BLaER1 treated with 17β-estradiol and CSF1 and Interleukin-3, amounts not matched to agents 10 nM and 100 nM (cell line): ENCODE results near the gene PKD1L1.
A peak's percentile ranks its signal among the peaks of the same experiment; 100 is the strongest.

Experiments used
- H3K27ac ChIP-seq, 11 experiments: shearing (Covaris generic); formaldehyde crosslinking; 2 replicates each; pipeline ENCODE4 v1.8.1; 2022
- H3K27me3 ChIP-seq, 11 experiments: shearing (Covaris generic); formaldehyde crosslinking; 2 replicates each; pipeline ENCODE4 v1.8.1; 2022
- H3K36me3 ChIP-seq, 11 experiments: shearing (Covaris generic); formaldehyde crosslinking; 2 replicates each; pipeline ENCODE4 v1.8.1; 2022
- H3K4me1 ChIP-seq, 10 experiments: shearing (Covaris generic); formaldehyde crosslinking; 2 replicates each; pipeline ENCODE4 v1.8.1; 2022
- H3K4me2 ChIP-seq, 11 experiments: shearing (Covaris generic); formaldehyde crosslinking; 2 replicates each; pipeline ENCODE4 v1.8.1; 2022
- H3K4me3 ChIP-seq, 10 experiments: shearing (Covaris generic); formaldehyde crosslinking; 2 replicates each; pipeline ENCODE4 v1.8.1; 2022
- H3K9ac ChIP-seq, 11 experiments: shearing (Covaris generic); formaldehyde crosslinking; 2 replicates each; pipeline ENCODE4 v1.8.1; 2022
- H3K9me3 ChIP-seq, 11 experiments: shearing (Covaris generic); formaldehyde crosslinking; replicated peaks in 1 of 11; 2 replicates each; pipeline ENCODE4 v1.8.1; 2022
- H4K20me1 ChIP-seq, 11 experiments: shearing (Covaris generic); formaldehyde crosslinking; 2 replicates each; pipeline ENCODE4 v1.8.1; 2022
- Cebpa-rat ChIP-seq, 11 experiments: shearing (Covaris generic); IDR thresholded peaks; 2 replicates each; pipeline ENCODE4 v1.8.1; 2022

Gene PKD1L1

DNA sequence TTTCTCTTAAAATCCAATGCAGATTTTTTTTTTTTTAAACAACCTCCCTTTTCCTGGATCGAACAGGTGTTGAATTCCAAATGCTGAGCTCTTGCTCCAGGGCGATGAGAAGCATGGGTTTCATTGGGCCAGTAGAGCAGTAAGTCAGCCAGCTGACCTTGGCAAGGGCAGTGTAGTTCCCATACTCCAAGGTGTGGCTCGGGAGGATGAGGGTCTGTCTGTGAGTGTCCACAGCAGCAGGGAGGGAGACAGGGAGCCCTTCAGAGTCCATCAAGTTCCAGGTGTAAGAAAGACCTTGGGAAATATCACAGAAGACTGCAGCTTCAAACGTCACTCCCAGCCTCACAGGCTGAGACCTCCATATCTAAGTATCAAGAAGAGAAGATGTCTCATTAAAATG, 50.4 kb downstream of the PKD1L1 start:
- H3K4me2 ChIP-seq, result no peak overlapping the region
- H3K4me1 ChIP-seq, result peaks cover 0 to 3% (median under 1%) of the 10 kb centered on the region in 10 experiments; a peak in 4 of 20 replicates
- H3K27me3 ChIP-seq, result no peaks in the 10 kb centered on the region
- TF ChIP-seq Cebpa-rat (IDR thresholded peaks at IDR 0.05), result no peak
- no peak overlapping the region for H3K4me3 ChIP-seq
- H3K27ac ChIP-seq, result no peak overlapping the region
- no peak overlapping the region for H3K9ac ChIP-seq
- no peaks in the 10 kb centered on the region for H4K20me1 ChIP-seq
- H3K9me3 ChIP-seq, result no peaks in the 10 kb centered on the region
- no peaks in the 10 kb centered on the region for H3K36me3 ChIP-seq

DNA sequence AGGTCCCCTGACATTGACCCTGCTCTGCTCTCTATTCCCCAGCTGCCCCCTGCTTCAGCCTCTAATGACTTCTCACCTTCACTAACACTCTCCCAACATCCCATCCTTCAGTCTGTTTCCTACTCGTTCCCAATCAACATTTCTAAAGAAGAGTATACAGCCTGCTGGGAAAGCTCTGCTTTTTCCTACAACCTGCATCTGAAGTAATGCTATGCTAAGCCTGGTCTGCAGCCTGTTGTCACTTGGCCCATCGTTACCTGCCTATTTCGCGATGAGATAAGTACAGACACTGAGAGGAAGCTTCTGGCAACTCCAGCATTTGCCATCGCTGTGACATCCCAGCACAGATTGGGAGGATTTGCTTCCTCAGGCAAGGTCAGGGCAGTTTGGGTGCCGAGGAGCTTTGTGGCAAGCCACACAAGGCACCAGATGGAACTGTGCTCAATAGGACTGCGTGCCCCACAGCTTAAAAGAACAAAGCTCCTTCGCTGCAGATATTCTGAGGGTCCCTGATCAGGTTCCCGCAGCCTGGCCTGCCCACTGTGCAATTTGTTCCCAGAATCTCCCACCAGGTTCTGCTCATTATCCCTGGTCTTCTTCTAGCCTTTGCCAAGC, 51.4 kb downstream of the PKD1L1 start:
- no peak overlapping the region for H3K9ac ChIP-seq
- no peak overlapping the region for H3K27ac ChIP-seq
- TF ChIP-seq Cebpa-rat (IDR thresholded peaks at IDR 0.05), result no peak
- H3K36me3 ChIP-seq, result no peaks in the 10 kb centered on the region
- H3K27me3 ChIP-seq, result no peaks in the 10 kb centered on the region
- no peak overlapping the region for H3K4me3 ChIP-seq
- no peaks in the 10 kb centered on the region for H3K9me3 ChIP-seq
- H3K4me2 ChIP-seq, result no peak overlapping the region
- H4K20me1 ChIP-seq, result no peaks in the 10 kb centered on the region
- H3K4me1 ChIP-seq, result peaks cover 0 to 9% (median 6%) of the 10 kb centered on the region in 10 experiments; a peak in 5 of 20 replicates

DNA sequence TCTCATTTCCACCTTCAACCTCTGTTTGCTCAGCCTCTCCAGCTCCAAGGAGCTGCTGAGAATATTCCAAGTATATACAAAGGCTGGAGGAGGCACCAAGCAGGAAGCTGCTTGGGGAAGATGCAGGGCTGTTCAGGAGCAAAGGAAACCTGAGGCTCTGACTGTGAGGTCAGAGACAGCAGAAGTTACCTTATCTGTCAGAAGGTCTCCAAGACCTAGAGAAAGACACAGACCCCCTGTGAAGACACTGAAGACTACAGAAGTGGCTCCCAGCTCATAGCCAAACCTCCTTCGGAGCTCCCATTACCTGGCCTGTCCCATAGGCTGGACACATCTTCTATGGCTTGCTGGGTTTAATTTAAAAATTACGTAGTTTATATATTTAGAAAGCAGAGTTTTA, 53.2 kb downstream of the PKD1L1 start:
- Histone ChIP-seq H3K27ac (no peak overlapping the region), H3K4me3 (no peak overlapping the region), H3K36me3 (no peaks in the 10 kb centered on the region), H4K20me1 (no peaks in the 10 kb centered on the region), H3K9me3 (no peaks in the 10 kb centered on the region), H3K4me2 (no peak overlapping the region), H3K9ac (no peak overlapping the region), H3K4me1 (peaks cover 0 to 9% (median 6%) of the 10 kb centered on the region in 10 experiments; a peak in 5 of 20 replicates), H3K27me3 (no peaks in the 10 kb centered on the region)
- no peak for TF ChIP-seq Cebpa-rat (IDR thresholded peaks at IDR 0.05)

DNA sequence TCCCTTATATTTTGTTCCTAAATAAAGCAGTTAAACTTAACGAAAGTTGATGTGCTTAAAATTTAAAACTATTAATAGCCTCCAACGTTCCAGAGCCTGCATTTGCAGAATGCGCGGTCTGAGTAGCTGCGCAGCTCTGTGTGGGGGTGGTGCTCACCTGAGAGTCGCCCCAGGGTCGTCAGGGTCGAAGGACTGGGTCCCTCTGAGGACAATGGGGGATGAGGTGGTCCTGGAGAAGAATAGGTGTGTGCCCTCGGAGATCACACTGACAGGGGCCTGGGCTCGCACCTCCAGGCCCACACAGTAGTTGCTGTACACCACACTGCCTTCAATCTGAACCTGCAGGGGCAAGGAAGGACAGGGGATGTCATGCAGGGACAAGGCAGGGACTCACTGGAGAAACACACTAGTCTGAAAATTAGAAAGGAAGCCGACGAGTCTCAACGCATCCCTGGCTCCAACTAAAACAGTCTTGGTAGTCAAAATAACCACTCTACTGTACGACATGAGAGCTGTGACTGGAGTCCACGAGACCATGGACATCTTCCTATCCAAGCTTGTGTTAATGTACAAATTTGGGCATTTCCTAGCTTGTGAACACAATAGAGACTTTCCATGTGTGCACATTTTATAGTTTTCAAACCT, 54.4 kb downstream of the PKD1L1 start:
- H4K20me1 ChIP-seq, result no peaks in the 10 kb centered on the region
- no peak for TF ChIP-seq Cebpa-rat (IDR thresholded peaks at IDR 0.05)
- peaks cover 0 to 9% (median 6%) of the 10 kb centered on the region in 10 experiments; a peak in 5 of 20 replicates for H3K4me1 ChIP-seq
- H3K36me3 ChIP-seq, result no peaks in the 10 kb centered on the region
- H3K9me3 ChIP-seq, result no peaks in the 10 kb centered on the region
- H3K27ac ChIP-seq, result no peak overlapping the region
- H3K4me2 ChIP-seq, result no peak overlapping the region
- no peaks in the 10 kb centered on the region for H3K27me3 ChIP-seq
- H3K4me3 ChIP-seq, result no peak overlapping the region
- no peak overlapping the region for H3K9ac ChIP-seq

DNA sequence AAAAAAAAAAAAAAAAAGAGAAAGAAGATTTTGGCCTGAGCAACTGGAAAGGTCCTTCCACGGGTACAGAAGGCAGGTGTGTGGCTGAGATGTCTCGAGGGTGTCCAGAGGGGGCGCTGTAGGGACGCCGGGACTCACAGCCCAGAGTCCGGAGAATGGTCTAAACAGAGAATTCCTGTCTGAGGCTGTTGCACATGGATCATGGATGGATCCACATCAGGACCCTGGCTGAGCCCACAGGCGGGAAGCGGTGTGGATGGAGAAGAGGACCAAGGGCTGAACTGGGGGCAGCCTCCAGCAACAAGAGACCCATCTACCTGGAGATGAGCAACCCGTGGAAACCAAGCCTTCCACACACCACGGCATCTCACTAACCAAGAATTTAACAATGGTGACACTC, 55.0 kb downstream of the PKD1L1 start:
- TF ChIP-seq Cebpa-rat (IDR thresholded peaks at IDR 0.05), result no peak
- H3K4me1 ChIP-seq, result peaks cover 0 to 14% (median 6%) of the 10 kb centered on the region in 10 experiments; a peak in 5 of 20 replicates
- H4K20me1 ChIP-seq, result no peaks in the 10 kb centered on the region
- H3K9ac ChIP-seq, result no peak overlapping the region
- no peaks in the 10 kb centered on the region for H3K27me3 ChIP-seq
- H3K36me3 ChIP-seq, result no peaks in the 10 kb centered on the region
- H3K9me3 ChIP-seq, result no peaks in the 10 kb centered on the region
- H3K4me2 ChIP-seq, result peak overlapping the region in 2 of 11 experiments; percentile 16 to 41; a peak in 3 of 22 replicates
- no peak overlapping the region for H3K4me3 ChIP-seq
- no peak overlapping the region for H3K27ac ChIP-seq

DNA sequence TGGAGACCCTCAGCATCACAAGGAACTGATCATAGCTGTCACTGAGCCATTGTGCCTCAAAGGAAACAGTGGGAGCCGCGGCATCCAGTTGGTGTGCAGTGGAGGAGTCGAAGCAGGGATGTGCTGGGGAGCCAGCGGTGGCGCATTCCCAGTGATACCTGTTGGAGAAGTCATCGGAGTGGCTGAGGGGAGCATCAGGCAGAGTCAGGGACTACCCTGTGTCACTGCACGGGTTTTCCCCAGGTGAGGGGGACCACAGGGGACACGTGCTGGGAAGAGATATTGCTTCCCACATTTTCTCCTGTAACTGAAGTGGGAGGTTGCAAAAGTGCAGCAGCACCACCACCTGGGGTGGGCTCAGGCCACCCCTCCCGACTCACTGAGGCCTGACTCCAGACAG, 57.7 kb downstream of the PKD1L1 start:
- H3K27me3 ChIP-seq, result no peaks in the 10 kb centered on the region
- H3K4me1 ChIP-seq, result peaks cover 0 to 14% (median 6%) of the 10 kb centered on the region in 10 experiments; a peak in 5 of 20 replicates
- H4K20me1 ChIP-seq, result no peaks in the 10 kb centered on the region
- H3K36me3 ChIP-seq, result no peaks in the 10 kb centered on the region
- no peak overlapping the region for H3K9ac ChIP-seq
- H3K27ac ChIP-seq, result no peak overlapping the region
- no peak overlapping the region for H3K4me3 ChIP-seq
- H3K4me2 ChIP-seq, result no peak overlapping the region
- no peak for TF ChIP-seq Cebpa-rat (IDR thresholded peaks at IDR 0.05)
- H3K9me3 ChIP-seq, result no peaks in the 10 kb centered on the region

DNA sequence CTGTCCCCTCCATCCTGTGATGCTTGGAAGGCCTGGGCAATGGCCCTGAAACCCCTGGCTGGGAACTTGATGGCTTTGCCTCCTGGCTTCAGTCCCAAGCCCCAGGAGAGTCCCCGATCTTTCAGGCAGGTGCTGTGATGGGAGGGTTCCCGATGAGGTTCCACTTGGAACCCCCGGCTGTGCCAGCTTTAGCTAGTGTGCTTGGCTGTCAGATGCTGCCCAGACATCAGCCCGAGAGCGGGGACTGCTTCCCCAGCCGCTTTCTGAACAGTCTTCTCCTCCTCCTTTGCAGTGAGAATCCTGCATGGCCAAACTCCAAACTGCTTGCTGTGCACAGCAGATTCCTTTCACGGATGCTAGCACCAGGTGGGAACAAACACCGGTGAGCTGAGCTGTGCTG, 58.1 kb downstream of the PKD1L1 start:
- H3K9me3 ChIP-seq, result no peaks in the 10 kb centered on the region
- no peaks in the 10 kb centered on the region for H3K36me3 ChIP-seq
- H3K27me3 ChIP-seq, result no peaks in the 10 kb centered on the region
- H3K27ac ChIP-seq, result no peak overlapping the region
- H4K20me1 ChIP-seq, result no peaks in the 10 kb centered on the region
- H3K4me1 ChIP-seq, result peaks cover 0 to 14% (median 6%) of the 10 kb centered on the region in 10 experiments; a peak in 5 of 20 replicates
- no peak overlapping the region for H3K4me2 ChIP-seq
- no peak overlapping the region for H3K9ac ChIP-seq
- no peak for TF ChIP-seq Cebpa-rat (IDR thresholded peaks at IDR 0.05)
- no peak overlapping the region for H3K4me3 ChIP-seq

DNA sequence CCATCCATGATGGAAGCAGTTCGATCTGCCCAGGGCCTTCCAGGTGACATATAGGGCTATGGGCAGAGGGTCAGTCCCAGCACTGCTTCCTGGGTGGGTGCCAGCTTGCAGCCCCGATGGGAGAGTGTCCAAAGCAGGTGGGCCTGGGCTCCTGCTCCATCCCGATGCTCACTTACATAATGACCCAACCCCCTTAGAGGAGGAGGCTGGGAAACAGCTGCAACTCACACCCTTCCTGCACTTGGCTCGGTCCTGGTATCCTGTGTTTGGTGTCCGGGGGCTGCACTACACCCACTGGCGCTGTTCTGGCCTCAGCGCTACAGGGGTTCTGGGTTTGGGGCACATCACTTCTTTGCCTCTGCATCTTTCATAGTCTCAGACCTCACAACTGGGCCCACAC, 58.5 kb downstream of the PKD1L1 start:
- no peak for TF ChIP-seq Cebpa-rat (IDR thresholded peaks at IDR 0.05)
- Histone ChIP-seq H3K9ac (no peak overlapping the region), H4K20me1 (no peaks in the 10 kb centered on the region), H3K4me2 (no peak overlapping the region), H3K27me3 (no peaks in the 10 kb centered on the region), H3K9me3 (no peaks in the 10 kb centered on the region), H3K4me3 (no peak overlapping the region), H3K36me3 (no peaks in the 10 kb centered on the region), H3K4me1 (peaks cover 0 to 14% (median 6%) of the 10 kb centered on the region in 10 experiments; a peak in 5 of 20 replicates), H3K27ac (no peak overlapping the region)

DNA sequence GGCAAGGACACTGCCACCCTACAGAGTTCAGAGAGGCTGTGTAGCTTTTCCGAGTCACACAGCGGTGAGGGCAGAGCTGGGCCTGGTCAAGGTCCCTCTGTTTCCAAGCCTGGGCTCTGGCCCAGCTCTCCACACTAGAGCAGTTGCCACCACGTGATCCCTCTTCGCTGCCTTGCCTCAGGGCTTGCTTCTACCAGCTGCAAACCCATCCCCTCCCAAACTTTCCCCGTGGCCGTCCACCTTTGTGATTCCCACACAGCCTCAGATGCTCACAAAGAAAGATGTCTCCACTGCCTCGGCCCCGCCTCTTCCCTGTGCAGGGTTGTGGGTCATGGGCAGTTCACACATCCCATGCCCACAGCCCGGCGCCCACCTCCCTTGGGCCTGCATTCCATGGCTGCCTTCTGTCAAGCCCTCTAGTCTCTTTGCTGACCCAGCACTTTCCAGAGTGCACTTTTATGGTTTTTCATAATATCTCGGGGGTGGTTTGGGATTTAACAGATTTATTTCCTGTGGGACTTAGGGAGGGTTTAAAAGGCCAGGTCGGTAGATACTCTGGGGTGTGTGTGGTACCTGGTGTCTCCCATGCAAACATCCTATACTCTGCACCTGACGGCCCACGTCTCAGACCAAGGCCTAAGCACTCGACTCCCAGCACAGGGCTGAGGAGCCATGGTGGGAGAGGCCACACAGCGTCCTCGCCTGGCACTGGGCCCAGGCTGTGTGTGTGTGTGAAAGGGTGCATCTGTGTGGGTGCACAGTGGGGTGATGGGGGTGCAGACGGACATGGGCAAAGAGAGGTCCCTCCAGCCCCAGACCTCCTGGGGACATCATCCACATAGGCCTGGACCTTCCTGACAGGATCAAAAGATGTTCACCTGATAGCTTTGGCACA, 59.6 kb downstream of the PKD1L1 start:
- H3K36me3 ChIP-seq, result no peaks in the 10 kb centered on the region
- no peaks in the 10 kb centered on the region for H3K27me3 ChIP-seq
- no peak overlapping the region for H3K4me2 ChIP-seq
- no peaks in the 10 kb centered on the region for H3K9me3 ChIP-seq
- peaks cover 0 to 14% (median 6%) of the 10 kb centered on the region in 10 experiments; a peak in 5 of 20 replicates for H3K4me1 ChIP-seq
- no peak overlapping the region for H3K4me3 ChIP-seq
- H4K20me1 ChIP-seq, result no peaks in the 10 kb centered on the region
- no peak overlapping the region for H3K27ac ChIP-seq
- no peak for TF ChIP-seq Cebpa-rat (IDR thresholded peaks at IDR 0.05)
- no peak overlapping the region for H3K9ac ChIP-seq
